ENCODE results near the gene CLNS1A. TPM values are rescaled to one million over a fixed set of nuclear protein-coding genes. Genes with fewer than 3 reads are reported as not detected.
"Not testable (repeated sequence)": the region's sequence is repeated elsewhere in the genome, so short reads cannot be mapped to it uniquely, and the experiment has no call there.

Gene CLNS1A, protein sequence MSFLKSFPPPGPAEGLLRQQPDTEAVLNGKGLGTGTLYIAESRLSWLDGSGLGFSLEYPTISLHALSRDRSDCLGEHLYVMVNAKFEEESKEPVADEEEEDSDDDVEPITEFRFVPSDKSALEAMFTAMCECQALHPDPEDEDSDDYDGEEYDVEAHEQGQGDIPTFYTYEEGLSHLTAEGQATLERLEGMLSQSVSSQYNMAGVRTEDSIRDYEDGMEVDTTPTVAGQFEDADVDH
- total RNA-seq: 100 to 1,000 TPM; 152 to 173 TPM

- CTCF ChIA-PET: no interaction called here
- POLR2A ChIA-PET: no interaction called here
Observed at GRCh38 chr11:77637345-77638165, at the start of gene CLNS1A. TSS of gene CLNS1A (minus strand) at chr11:77637794. CDS start at chr11:77637714, 80 bp downstream.

DNA sequence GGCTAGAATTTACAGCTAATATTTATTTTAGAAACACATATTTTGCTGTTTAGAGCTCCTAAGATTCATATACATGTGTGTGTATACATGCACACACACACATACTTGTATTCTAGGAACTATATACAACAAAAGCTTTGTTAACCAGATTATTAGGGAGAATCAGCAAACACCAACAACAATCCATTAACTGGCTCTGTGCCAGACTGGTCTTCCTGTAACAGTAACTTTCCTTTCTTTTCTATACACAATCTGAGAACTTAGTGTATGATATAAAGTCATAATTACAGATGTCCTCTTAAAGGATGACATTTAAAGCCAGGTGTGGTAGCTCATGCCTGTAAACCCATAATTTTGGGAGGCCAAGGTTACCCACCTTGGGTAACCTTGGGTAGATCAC lies 49.5 kb upstream of the CLNS1A start:
- CTCF ChIA-PET: no interaction called here
- POLR2A ChIA-PET: no interaction called here

DNA sequence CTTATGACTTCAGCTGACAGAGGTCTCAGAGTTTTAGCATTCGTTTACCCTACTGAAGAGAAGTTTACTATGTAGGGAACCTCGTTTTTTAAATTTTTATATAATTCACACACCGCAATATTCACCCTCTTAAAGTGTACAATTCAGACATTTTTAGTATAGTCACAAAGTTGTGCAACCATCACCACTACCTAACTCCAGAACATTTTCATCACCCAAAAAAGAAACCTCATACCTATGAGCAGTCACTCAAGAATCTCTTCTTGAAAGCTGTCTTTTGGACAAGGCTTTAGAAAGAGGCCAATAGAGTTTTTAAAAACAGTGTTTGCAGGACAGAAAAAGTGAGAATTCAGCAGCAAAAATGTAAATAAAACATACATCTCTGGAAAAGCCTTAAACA lies 39.5 kb upstream of the CLNS1A start:
- ChIA-PET POLR2A (no interaction called here), CTCF (interaction anchor here (0.7 kb wide), 1 partner anchor 848 kb away, joined by 3 read pairs; no protein-coding TSS in a partner anchor)

- ChIA-PET POLR2A (no interaction called here), CTCF (no interaction called here)
Observed at GRCh38 chr11:77672264-77672663, 34.7 kb upstream of the CLNS1A start.

DNA sequence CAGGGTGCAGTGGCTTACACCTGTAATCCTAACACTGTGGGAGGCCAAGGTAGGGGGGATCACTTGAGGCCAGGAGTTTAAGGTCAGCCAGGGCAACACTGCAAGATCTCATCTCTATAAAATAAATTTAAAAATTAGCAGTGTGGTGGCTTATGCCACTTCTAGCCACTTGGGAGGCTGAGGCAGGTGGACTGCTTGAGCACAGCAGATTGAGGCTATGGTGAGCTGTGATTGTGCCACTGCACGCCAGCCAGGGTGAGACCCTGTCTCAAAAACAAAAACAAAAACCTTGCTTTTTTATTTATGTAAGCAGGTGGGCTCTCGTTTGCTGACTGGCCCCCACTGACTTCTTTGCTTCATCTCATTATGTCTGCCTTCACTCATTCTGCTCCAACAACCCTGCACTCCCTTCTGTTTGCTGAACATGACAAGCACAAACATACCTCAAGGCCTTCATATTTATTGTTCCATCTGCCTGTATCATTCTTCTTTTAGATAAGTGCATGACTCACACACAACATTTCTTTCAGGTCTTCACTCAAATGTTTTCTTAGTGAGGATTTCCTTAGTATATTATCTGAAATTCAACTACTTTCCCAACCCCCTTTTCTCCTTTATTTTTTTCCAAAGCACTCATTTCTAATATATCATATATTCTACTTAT lies 32.4 kb upstream of the CLNS1A start:
- CTCF ChIA-PET: no interaction called here
- POLR2A ChIA-PET: no interaction called here

DNA sequence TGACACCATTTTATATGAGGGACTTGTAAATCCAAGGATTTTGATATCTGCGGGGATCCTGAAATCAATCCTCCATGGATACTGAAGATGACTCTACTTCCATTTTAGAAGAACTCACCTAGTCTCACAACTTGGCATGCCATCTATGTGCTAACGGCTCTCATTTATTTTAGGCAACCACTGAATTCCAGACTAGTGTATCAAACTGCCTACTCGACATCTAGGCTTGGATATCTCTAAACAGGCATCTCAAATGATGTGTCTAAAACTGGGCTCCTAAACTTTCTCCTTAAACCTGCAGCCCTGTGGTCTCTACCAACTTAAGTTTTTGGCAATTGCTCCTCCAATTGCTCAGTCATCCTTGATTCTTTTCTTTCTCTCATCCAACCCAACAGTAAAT lies 31.2 kb upstream of the CLNS1A start:
- ChIA-PET CTCF (no interaction called here), POLR2A (no interaction called here)

GRCh38 chr11:77665240-77665965 lies 27.8 kb upstream of the CLNS1A start:
- POLR2A ChIA-PET: no interaction called here
- CTCF ChIA-PET: no interaction called here

- CTCF ChIA-PET: no interaction called here
Observed at GRCh38 chr11:77661670-77662069, 24.1 kb upstream of the CLNS1A start.

GRCh38 chr11:77660947-77661346 lies 23.4 kb upstream of the CLNS1A start:
- ChIA-PET CTCF (interaction anchor here (0.7 kb wide), 1 partner anchor 15 kb away, joined by 3 read pairs; no protein-coding TSS in a partner anchor), POLR2A (no interaction called here)

More at GRCh38 chr11:77661670-77662069, 24.1 kb upstream of the CLNS1A start:
- POLR2A ChIA-PET: no interaction called here

- ChIA-PET POLR2A (no interaction called here), CTCF (no interaction called here)
Observed at GRCh38 chr11:77658213-77659013, 20.8 kb upstream of the CLNS1A start.

- ChIA-PET CTCF (no interaction called here), POLR2A (no interaction called here)
Observed at GRCh38 chr11:77656362-77656761, 18.8 kb upstream of the CLNS1A start.

- ChIA-PET CTCF (no interaction called here), POLR2A (no interaction called here)
Observed at GRCh38 chr11:77654770-77655434, 17.3 kb upstream of the CLNS1A start.

GRCh38 chr11:77650123-77650522 lies 12.5 kb upstream of the CLNS1A start:
- ChIA-PET CTCF (no interaction called here), POLR2A (interaction anchor here (0.5 kb wide), 1 partner anchor 149 kb away, joined by 3 read pairs; no protein-coding TSS in a partner anchor)

DNA sequence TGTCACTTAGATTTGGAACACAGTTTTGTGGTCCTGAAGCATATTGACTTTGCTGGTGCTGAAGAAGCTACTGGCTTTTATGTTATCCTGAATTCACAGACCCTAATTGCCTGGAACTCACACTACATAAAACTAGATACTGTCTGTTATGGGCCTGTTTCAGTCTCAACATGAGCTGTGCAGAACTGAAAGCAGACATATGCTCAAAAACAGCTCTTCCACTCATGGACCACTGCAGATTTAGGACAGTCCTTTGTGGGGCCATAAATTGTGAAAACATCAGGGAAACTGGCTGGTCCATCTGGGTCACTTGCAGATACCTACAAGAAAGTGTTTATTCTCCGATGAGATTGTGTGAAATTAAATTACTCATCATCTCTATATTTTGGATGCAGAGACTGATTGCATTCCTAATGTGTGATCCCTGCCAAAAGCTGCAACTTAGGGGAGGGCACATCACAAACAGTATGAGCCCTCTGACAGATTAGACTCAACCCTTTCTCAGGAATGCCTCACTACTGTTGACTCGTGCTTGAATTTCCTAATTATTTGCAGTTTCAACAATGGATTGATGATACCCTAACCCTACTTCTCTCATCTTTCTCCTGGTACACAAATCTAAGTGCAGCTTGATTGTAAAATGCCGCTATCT lies 10.2 kb upstream of the CLNS1A start:
- ChIA-PET POLR2A (no interaction called here), CTCF (no interaction called here)

DNA sequence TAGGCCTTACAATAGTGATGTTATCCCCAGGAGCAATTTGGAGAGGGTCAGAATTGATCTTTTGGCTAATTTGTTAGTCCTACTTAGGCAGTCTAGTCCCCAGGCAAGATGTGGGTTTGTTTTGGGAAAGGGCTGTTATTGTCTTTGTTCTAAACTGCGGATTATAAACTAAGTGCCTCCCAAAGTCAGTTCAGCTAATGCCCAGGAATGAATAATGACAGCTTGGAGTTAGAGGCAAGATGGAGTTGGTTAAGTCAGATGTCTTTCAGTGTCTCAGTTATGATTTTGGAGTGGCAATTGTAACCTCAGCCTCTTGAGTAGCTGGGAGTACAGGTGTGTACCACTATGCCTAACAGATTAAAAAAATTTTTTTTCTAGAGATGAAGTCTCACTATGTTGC lies 7.3 kb upstream of the CLNS1A start:
- ChIA-PET CTCF (no interaction called here), POLR2A (no interaction called here)

DNA sequence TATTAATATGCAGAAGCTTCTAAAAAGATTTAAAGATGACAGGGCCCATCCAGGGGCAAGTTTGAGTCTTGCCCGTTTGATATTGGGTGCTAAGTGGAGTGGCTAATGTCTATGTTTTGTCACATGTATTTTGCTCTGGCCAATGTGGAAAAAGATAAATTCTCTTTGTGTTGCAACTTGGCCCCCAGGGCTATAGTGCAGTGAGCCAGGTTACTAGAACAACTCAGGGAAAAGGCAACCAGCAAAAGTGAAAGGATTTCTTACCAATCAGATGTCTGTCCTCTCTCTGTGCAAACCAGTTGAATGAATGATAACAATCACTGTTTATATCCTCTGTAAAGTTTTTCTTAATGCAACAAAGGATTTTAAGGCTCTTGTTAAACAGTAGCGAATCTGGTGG lies 4.6 kb upstream of the CLNS1A start:
- ChIA-PET CTCF (no interaction called here), POLR2A (no interaction called here)

DNA sequence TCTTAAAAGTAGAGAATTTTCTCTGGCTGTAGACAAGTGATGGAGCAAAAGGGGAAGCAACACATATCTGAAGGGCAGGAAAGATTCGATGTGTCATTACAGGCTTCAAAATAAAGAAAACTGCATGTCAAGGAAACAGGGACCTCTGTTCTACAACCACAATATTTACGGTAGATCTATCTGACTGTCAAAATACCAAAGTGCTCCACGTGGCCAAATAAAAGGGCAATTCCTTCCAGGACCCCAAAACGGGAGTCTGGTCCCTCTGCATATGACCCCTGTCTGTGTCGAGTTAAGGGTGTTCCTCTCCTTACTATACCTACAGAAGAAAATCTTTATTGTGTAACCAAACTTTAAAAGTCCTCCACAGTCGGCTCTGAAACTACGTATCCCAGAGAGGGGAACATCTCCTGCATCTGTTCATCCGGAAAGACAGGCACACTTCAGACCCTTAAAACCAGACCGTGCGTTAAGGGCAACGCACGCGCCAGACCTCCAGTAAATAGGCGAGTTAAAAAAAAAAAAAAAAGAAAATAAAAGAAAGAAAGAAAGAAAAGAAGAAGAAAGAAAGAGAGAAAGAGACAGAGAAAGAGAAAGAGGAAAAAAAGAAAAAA lies 756 bp downstream of the CLNS1A start:
- CTCF ChIA-PET: no interaction called here
- POLR2A ChIA-PET: no interaction called here

GRCh38 chr11:77633926-77634325 lies 3.7 kb downstream of the CLNS1A start:
- CTCF ChIA-PET: interaction anchor here (0.6 to 2.2 kb wide), 2 partner anchors 14 to 180 kb away, joined by 3 to 6 read pairs; no protein-coding TSS in a partner anchor
- POLR2A ChIA-PET: not testable (repeated sequence)
